A673 (cell line): Measurements from ENCODE around the gene DMXL1. TPM values are rescaled to one million over a fixed set of nuclear protein-coding genes. Genes with fewer than 3 reads are reported as not detected.

Experiments
- BruUV-seq: library from RNA; stranded (reverse); fragments of 400-500 nt; replicated peaks from 2 replicates; lab custom pipeline; 2021; lab: Mats Ljungman, UMichigan
- CTCF ChIA-PET: fragments of 300-600 bp; sonication (Branson Sonifier 250); formaldehyde crosslinking; loops from one replicate; lab custom pipeline; 2022; ENCODE audit warnings: antibody characterized with exemption; lab: Charles Lee
- POLR2A ChIA-PET: fragments of 300-600 bp; sonication (Branson Sonifier 250); formaldehyde crosslinking; loops from one replicate; lab custom pipeline; 2022; ENCODE audit warnings: antibody characterized with exemption; ENCODE audit not compliant: low non-redundant PET; lab: Charles Lee
- DNase-seq: peaks from one replicate; pipeline ENCODE4 v3.0.0-alpha.2; 2015; ENCODE audit warnings: low spot score
- H3K27ac ChIP-seq: fragments of 200-600 bp; sonication (generic); 2 replicates; pipeline ENCODE4 v1.5.1; 2016; ENCODE audit warnings: mixed run types, low read depth, mild to moderate bottlenecking, mixed read lengths, antibody characterized with exemption, low read length; ENCODE audit not compliant: poor library complexity, severe bottlenecking
- H3K27me3 ChIP-seq: fragments of 200-600 bp; sonication (generic); replicated peaks from 2 replicates; pipeline ENCODE4 v1.6.1; 2017; ENCODE audit warnings: mixed run types, low read depth, mild to moderate bottlenecking, mixed read lengths, antibody characterized with exemption, low read length; ENCODE audit not compliant: insufficient read depth, poor library complexity
- H3K36me3 ChIP-seq: fragments of 200-600 bp; sonication (generic); 2 replicates; pipeline ENCODE4 v1.6.1; 2016; ENCODE audit warnings: mixed run types, mild to moderate bottlenecking, mixed read lengths, antibody characterized with exemption, low read length; ENCODE audit not compliant: insufficient read depth, poor library complexity, severe bottlenecking
- H3K4me1 ChIP-seq: fragments of 200-600 bp; sonication (generic); 2 replicates; pipeline ENCODE4 v1.6.1; 2017; ENCODE audit warnings: mixed run types, mild to moderate bottlenecking, mixed read lengths, antibody characterized with exemption, low read length; ENCODE audit not compliant: insufficient read depth, poor library complexity, severe bottlenecking
- H3K4me3 ChIP-seq: fragments of 200-600 bp; sonication (generic); 2 replicates; pipeline ENCODE4 v1.5.1; 2016; ENCODE audit warnings: low read depth, mixed run types, mild to moderate bottlenecking, mixed read lengths, low read length; ENCODE audit not compliant: poor library complexity, severe bottlenecking
- H3K9me3 ChIP-seq: fragments of 200-600 bp; sonication (generic); 2 replicates; pipeline ENCODE4 v1.6.1; 2016; ENCODE audit warnings: mixed run types, low read depth, mild to moderate bottlenecking, mixed read lengths, antibody characterized with exemption, low read length; ENCODE audit not compliant: poor library complexity, severe bottlenecking
- EZH2 ChIP-seq: fragments of 200-600 bp; sonication (generic); IDR thresholded peaks from 2 replicates; pipeline ENCODE4 v1.6.1; 2017; ENCODE audit warnings: borderline replicate concordance, low read depth, mild to moderate bottlenecking, mixed read lengths, antibody characterized with exemption, low read length; ENCODE audit not compliant: poor library complexity, severe bottlenecking
- intact Hi-C: fragments of 100-400 bp; cut with micrococcal nuclease; formaldehyde crosslinking; loops from one replicate; pipeline ENCODE4 v1.10.0; 2022; ENCODE audit not compliant: unreplicated experiment
- total RNA-seq: library from RNA; stranded (reverse); gene quantifications from 2 replicates; pipeline ENCODE4 v1.2.3, GENCODE V29; 2021
- TF ChIP-seq, protein P1 (sequence below): fragments of 300-800, 200-600 bp; sonication (generic); conservative IDR thresholded peaks from 2 replicates; pipeline ENCODE4 v1.5.1; 2017; ENCODE audit warnings: low read depth, mild to moderate bottlenecking, antibody characterized with exemption, low read length, moderate library complexity, mixed read lengths

Gene DMXL1
- total RNA-seq, 1 experiment from 2014 or later = 30.9 TPM

DNA sequence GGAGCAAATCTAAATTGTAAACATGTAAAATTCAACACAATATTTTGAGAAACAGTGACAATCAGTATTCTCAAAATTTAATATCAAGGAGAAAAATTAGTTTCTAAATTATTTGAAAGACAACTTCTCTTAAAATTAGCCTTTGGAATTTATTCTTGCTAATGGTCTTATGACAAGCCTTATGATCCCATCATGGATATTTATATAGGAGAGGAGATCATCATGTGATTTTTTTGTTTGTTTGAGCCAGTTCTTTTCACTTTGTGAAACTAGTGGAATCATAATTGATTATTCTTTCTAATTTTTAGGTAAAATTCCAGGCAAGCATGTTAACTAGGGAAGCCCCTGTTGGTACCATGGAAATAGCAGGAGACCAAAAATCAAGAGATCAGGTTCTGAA, 24.7 kb downstream of the DMXL1 start:
- Histone ChIP-seq H3K27ac (no peak overlapping the region), H3K4me1 (peaks cover 4% of the 10 kb centered on the region), H3K27me3 (no peaks in the 10 kb centered on the region), H3K4me3 (no peak overlapping the region), H3K9me3 (no peaks in the 10 kb centered on the region), H3K36me3 (peaks cover 8% of the 10 kb centered on the region)
- TF ChIP-seq, protein P1, sequence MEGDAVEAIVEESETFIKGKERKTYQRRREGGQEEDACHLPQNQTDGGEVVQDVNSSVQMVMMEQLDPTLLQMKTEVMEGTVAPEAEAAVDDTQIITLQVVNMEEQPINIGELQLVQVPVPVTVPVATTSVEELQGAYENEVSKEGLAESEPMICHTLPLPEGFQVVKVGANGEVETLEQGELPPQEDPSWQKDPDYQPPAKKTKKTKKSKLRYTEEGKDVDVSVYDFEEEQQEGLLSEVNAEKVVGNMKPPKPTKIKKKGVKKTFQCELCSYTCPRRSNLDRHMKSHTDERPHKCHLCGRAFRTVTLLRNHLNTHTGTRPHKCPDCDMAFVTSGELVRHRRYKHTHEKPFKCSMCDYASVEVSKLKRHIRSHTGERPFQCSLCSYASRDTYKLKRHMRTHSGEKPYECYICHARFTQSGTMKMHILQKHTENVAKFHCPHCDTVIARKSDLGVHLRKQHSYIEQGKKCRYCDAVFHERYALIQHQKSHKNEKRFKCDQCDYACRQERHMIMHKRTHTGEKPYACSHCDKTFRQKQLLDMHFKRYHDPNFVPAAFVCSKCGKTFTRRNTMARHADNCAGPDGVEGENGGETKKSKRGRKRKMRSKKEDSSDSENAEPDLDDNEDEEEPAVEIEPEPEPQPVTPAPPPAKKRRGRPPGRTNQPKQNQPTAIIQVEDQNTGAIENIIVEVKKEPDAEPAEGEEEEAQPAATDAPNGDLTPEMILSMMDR = no peak
- no peak for TF ChIP-seq EZH2
- ChIA-PET CTCF (no interaction called here), POLR2A (no interaction called here)
- intact Hi-C loops = no loop called here
- no TSS peak for BruUV-seq
- DNase-seq = no peak

DNA sequence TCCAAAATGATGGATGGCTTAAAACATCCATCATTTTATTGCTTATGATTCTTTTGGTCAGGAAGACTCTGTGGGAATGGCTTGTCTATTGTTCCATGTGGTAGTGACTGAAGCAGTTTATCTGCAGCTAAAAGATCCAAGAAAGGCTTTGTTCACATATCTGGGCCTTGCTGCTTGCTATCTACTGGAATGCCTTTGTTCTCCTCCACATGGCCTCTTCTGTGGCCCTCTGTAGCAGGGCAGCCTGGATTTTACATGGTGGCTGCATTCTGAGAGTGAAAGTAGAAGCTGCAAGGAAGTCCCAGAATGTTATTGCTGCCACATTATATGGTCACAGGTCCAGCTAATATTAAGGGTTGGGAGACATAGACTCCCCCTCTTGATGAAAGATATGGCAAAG, 35.1 kb downstream of the DMXL1 start:
- no peak for DNase-seq
- no TSS peak for BruUV-seq
- no peak for TF ChIP-seq EZH2
- TF ChIP-seq, protein P1 = no peak

DNA sequence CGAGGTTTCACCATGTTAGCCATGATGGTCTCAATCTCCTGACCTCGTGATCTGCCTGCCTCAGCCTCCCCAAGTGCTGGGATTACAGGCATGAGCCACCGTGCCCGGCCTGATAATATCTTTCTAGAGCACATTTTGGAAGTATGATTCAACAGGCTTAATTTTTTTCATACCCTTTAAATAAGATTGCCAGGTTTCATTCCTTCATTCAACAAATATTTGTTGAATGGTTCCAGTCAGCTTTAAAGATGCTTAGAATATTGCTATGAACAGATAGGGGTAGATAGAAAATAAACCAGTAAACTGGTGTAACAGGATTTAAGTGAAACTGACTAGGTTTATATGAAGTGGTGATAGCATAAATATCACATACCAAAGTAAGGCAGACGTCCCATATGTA, 41.3 kb downstream of the DMXL1 start:
- no peak overlapping the region for H3K4me3 ChIP-seq
- intact Hi-C loops = no loop called here
- POLR2A ChIA-PET = no interaction called here
- H3K36me3 ChIP-seq = peaks cover 11% of the 10 kb centered on the region
- no TSS peak for BruUV-seq
- no peak for DNase-seq
- CTCF ChIA-PET = no interaction called here
- H3K4me1 ChIP-seq = no peaks in the 10 kb centered on the region
- no peak overlapping the region for H3K27ac ChIP-seq
- no peaks in the 10 kb centered on the region for H3K27me3 ChIP-seq
- TF ChIP-seq EZH2 = no peak
- TF ChIP-seq, protein P1 = no peak
- H3K9me3 ChIP-seq = no peaks in the 10 kb centered on the region

More for the DNA sequence above, 35.1 kb downstream of the DMXL1 start:
- ChIA-PET POLR2A (no interaction called here), CTCF (no interaction called here)
- Histone ChIP-seq H3K36me3 (peaks cover 3% of the 10 kb centered on the region), H3K4me3 (no peak overlapping the region), H3K4me1 (no peaks in the 10 kb centered on the region), H3K27me3 (no peaks in the 10 kb centered on the region), H3K9me3 (no peaks in the 10 kb centered on the region), H3K27ac (no peak overlapping the region)
- intact Hi-C loops = no loop called here
